ENCODE measurements around the gene ZDHHC11.

DNA sequence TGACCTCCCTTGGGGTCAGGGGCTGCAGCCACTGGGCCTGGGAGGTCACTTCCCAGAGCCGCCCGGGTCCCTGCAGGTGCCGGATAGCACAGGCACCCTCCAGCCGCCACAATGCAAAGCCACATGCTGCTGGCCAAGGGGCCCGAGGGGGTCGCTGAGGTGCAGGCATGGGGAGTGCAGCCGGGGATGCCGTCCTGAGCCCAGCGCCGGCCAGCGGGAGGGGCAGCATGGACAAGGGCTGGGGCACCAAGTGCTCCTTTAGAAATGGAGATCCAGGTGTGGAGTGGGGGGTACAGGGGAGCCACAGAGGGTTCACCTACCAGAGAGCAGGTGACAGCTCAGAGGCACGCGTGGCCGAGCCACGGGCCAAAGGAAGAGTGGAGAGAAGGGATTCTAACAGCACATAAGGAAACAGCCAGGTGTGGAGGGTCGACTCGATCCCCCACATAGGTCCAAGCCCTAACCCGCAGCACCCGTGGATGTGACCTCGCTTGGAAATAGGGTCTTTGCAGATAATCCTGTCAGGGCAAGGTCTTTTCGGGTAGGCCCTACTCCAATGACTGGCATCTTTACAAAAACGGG lies 90.9 kb downstream of the ZDHHC11 start:
- TF ChIP-seq, protein P1, sequence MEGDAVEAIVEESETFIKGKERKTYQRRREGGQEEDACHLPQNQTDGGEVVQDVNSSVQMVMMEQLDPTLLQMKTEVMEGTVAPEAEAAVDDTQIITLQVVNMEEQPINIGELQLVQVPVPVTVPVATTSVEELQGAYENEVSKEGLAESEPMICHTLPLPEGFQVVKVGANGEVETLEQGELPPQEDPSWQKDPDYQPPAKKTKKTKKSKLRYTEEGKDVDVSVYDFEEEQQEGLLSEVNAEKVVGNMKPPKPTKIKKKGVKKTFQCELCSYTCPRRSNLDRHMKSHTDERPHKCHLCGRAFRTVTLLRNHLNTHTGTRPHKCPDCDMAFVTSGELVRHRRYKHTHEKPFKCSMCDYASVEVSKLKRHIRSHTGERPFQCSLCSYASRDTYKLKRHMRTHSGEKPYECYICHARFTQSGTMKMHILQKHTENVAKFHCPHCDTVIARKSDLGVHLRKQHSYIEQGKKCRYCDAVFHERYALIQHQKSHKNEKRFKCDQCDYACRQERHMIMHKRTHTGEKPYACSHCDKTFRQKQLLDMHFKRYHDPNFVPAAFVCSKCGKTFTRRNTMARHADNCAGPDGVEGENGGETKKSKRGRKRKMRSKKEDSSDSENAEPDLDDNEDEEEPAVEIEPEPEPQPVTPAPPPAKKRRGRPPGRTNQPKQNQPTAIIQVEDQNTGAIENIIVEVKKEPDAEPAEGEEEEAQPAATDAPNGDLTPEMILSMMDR (conservative IDR thresholded peaks at IDR 0.05 in 1 of 2, IDR thresholded peaks at IDR 0.05 in 1 of 2; ENCODE audit: extremely low read depth in 1 of 2, insufficient read depth in 1 of 2, low read depth in 1 of 2, low read length in 2 of 2) = no peak
- TF ChIP-seq EZH2 (IDR thresholded peaks at IDR 0.05; ENCODE audit: borderline replicate concordance, low read length) = no peak
